Measurements from ENCODE around the gene MR1.
A peak's percentile ranks its signal among the peaks of the same experiment; 100 is the strongest.

- peak; percentile 91 for TF ChIP-seq GLIS1 (tag by site-specific recombination; IDR thresholded peaks at IDR 0.05)
- TF ChIP-seq CTCF (tag by site-specific recombination; IDR thresholded peaks at IDR 0.05) = no peak
- no peak for TF ChIP-seq ZSCAN18 (tag by site-specific recombination; IDR thresholded peaks at IDR 0.05)
- no peak for TF ChIP-seq REST (tag by site-specific recombination; IDR thresholded peaks at IDR 0.05)
- no peak for TF ChIP-seq ZNF510 (tag by site-specific recombination; IDR thresholded peaks at IDR 0.05; ENCODE audit: insufficient replicate concordance)
- no peak for TF ChIP-seq ZNF501 (tag by site-specific recombination; IDR thresholded peaks at IDR 0.05)
- TF ChIP-seq, protein P1, sequence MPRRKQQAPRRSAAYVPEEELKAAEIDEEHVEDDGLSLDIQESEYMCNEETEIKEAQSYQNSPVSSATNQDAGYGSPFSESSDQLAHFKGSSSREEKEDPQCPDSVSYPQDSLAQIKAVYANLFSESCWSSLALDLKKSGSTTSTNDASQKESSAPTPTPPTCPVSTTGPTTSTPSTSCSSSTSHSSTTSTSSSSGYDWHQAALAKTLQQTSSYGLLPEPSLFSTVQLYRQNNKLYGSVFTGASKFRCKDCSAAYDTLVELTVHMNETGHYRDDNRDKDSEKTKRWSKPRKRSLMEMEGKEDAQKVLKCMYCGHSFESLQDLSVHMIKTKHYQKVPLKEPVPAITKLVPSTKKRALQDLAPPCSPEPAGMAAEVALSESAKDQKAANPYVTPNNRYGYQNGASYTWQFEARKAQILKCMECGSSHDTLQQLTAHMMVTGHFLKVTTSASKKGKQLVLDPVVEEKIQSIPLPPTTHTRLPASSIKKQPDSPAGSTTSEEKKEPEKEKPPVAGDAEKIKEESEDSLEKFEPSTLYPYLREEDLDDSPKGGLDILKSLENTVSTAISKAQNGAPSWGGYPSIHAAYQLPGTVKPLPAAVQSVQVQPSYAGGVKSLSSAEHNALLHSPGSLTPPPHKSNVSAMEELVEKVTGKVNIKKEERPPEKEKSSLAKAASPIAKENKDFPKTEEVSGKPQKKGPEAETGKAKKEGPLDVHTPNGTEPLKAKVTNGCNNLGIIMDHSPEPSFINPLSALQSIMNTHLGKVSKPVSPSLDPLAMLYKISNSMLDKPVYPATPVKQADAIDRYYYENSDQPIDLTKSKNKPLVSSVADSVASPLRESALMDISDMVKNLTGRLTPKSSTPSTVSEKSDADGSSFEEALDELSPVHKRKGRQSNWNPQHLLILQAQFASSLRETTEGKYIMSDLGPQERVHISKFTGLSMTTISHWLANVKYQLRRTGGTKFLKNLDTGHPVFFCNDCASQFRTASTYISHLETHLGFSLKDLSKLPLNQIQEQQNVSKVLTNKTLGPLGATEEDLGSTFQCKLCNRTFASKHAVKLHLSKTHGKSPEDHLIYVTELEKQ (tag by site-specific recombination; IDR thresholded peaks at IDR 0.05; ENCODE audit: borderline replicate concordance) = no peak
- TF ChIP-seq ZNF600 (tag by site-specific recombination; IDR thresholded peaks at IDR 0.05) = no peak
- TF ChIP-seq, protein P2, sequence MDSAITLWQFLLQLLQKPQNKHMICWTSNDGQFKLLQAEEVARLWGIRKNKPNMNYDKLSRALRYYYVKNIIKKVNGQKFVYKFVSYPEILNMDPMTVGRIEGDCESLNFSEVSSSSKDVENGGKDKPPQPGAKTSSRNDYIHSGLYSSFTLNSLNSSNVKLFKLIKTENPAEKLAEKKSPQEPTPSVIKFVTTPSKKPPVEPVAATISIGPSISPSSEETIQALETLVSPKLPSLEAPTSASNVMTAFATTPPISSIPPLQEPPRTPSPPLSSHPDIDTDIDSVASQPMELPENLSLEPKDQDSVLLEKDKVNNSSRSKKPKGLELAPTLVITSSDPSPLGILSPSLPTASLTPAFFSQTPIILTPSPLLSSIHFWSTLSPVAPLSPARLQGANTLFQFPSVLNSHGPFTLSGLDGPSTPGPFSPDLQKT (IDR thresholded peaks at IDR 0.05; ENCODE audit: borderline replicate concordance, low read depth, low read length) = no peak
- TF ChIP-seq ZNF175 (tag by site-specific recombination; IDR thresholded peaks at IDR 0.05) = no peak
- TF ChIP-seq YY1 (tag by site-specific recombination; IDR thresholded peaks at IDR 0.05) = no peak
- TF ChIP-seq PRDM1 (tag by site-specific recombination; IDR thresholded peaks at IDR 0.05) = no peak
Measured at GRCh38 chr1:181100015-181100905, 66.5 kb downstream of the MR1 start.

Data from HEK293 (cell line).